HepG2 (cell line): ENCODE measurements around the gene PGPEP1.

Experiments
- CENPT ChIP-seq: sonication (generic); formaldehyde crosslinking; IDR thresholded peaks from 2 replicates; pipeline ENCODE4 v1.8.0; 2022; ENCODE audit warnings: low read depth, mild to moderate bottlenecking, moderate library complexity, missing genetic modification reagents
- CHD4 ChIP-seq: fragments of 200-600 bp; sonication (generic); IDR thresholded peaks from 2 replicates; pipeline ENCODE4 v1.7.0; 2017; ENCODE audit warnings: mild to moderate bottlenecking, low read length, borderline replicate concordance
- HDAC6 ChIP-seq: fragments of 200-600 bp; sonication (generic); IDR thresholded peaks from 2 replicates; pipeline ENCODE4 v1.7.0; 2017; ENCODE audit warnings: mild to moderate bottlenecking, antibody characterized with exemption, low read length, low read depth
- MYNN ChIP-seq: sonication (generic); formaldehyde crosslinking; IDR thresholded peaks from 2 replicates; pipeline ENCODE4 v1.4.0; 2020; ENCODE audit warnings: mild to moderate bottlenecking, low read depth, missing genetic modification reagents
- RFX3 ChIP-seq: IDR thresholded peaks from 2 replicates; pipeline ENCODE4 v1.6.1; 2016; ENCODE audit warnings: missing biosample characterization, missing genetic modification reagents
- SCMH1 ChIP-seq: sonication (generic); formaldehyde crosslinking; IDR thresholded peaks from 2 replicates; pipeline ENCODE4 v1.9.0; 2021; ENCODE audit warnings: missing genetic modification reagents, mild to moderate bottlenecking, borderline replicate concordance
- SIN3A ChIP-seq: IDR thresholded peaks from 2 replicates; pipeline ENCODE4 v1.6.1; 2011; ENCODE audit warnings: low read depth, mild to moderate bottlenecking, control low read depth, low read length, borderline replicate concordance
- TP53 ChIP-seq: sonication (generic); formaldehyde crosslinking; conservative IDR thresholded peaks from 2 replicates; pipeline ENCODE4 v1.4.0; 2020; ENCODE audit warnings: missing genetic modification reagents
- U2AF1 ChIP-seq: fragments of 200-400 bp; formaldehyde crosslinking; optimal IDR thresholded peaks from 2 replicates; pipeline ENCODE3; 2017; ENCODE audit warnings: mild to moderate bottlenecking, low read depth, low read length
- ZNF720 ChIP-seq: sonication (generic); formaldehyde crosslinking; IDR thresholded peaks from 2 replicates; pipeline ENCODE4 v1.4.0; 2020; ENCODE audit warnings: missing genetic modification reagents
- TF ChIP-seq, protein P1 (sequence below): sonication (generic); formaldehyde crosslinking; IDR thresholded peaks from 2 replicates; pipeline ENCODE4 v1.5.0; 2020; ENCODE audit warnings: mild to moderate bottlenecking, missing genetic modification reagents, moderate library complexity

DNA sequence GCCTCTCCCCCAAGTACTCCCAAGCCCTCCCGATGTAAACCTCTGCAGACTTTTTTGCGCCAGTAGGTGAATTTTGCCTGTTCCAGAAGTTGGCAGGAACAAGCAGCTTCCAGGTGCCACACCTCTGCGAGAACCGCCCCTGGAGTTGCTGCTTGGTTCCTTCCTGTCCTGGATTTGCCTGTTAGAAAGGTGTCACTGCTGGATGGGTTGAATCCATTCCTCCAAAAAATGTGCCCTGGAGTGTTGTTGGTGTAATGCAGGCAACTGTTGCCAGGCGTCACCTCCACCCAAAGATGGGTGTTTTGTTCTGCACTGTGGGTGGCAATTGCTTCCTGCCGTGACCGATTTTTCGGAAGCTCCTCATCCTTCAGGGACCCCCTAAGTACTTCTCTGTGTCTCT is 5.7 kb downstream of the PGPEP1 start:
- no peak for TF ChIP-seq CENPT (CRISPR knock-in tag)
- TF ChIP-seq ZNF720 (CRISPR knock-in tag) = no peak
- no peak for TF ChIP-seq RFX3 (CRISPR knock-in tag)
- TF ChIP-seq SIN3A = no peak
- TF ChIP-seq HDAC6 = no peak
- TF ChIP-seq SCMH1 (CRISPR knock-in tag) = no peak
- TF ChIP-seq TP53 (CRISPR knock-in tag) = no peak
- no peak for TF ChIP-seq CHD4
- no peak for TF ChIP-seq U2AF1
- TF ChIP-seq, protein P1, sequence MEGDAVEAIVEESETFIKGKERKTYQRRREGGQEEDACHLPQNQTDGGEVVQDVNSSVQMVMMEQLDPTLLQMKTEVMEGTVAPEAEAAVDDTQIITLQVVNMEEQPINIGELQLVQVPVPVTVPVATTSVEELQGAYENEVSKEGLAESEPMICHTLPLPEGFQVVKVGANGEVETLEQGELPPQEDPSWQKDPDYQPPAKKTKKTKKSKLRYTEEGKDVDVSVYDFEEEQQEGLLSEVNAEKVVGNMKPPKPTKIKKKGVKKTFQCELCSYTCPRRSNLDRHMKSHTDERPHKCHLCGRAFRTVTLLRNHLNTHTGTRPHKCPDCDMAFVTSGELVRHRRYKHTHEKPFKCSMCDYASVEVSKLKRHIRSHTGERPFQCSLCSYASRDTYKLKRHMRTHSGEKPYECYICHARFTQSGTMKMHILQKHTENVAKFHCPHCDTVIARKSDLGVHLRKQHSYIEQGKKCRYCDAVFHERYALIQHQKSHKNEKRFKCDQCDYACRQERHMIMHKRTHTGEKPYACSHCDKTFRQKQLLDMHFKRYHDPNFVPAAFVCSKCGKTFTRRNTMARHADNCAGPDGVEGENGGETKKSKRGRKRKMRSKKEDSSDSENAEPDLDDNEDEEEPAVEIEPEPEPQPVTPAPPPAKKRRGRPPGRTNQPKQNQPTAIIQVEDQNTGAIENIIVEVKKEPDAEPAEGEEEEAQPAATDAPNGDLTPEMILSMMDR (CRISPR knock-in tag) = no peak
- TF ChIP-seq MYNN (CRISPR knock-in tag) = no peak
